Prostate gland (tissue), 2 donors: Measurements from ENCODE around the gene PTPDC1. TPM values are rescaled to one million over a fixed set of nuclear protein-coding genes. Genes with fewer than 3 reads are reported as not detected.

Experiments used
- DNase-seq: peaks from one replicate; pipeline ENCODE4 v3.0.0-alpha.2; 2019; ENCODE audit warnings: low spot score
- H3K27ac ChIP-seq, 2 donors: fragments of 200-600 bp; sonication (generic); 2 replicates each; pipeline ENCODE4 v1.5.1; 2017 to 2019
- H3K27me3 ChIP-seq: fragments of 200-600 bp; sonication (generic); replicated peaks from 2 replicates; pipeline ENCODE4 v1.5.1; 2019; ENCODE audit not compliant: insufficient read depth
- H3K36me3 ChIP-seq, 2 donors: fragments of 200-600 bp; sonication (generic); 1 replicate in 1 of 2; 2 replicates in 1 of 2; pipeline versions ENCODE4 v1.5.1 to v1.8.1; 2017 to 2019
- H3K4me1 ChIP-seq: fragments of 200-600 bp; sonication (generic); replicated peaks from 2 replicates; pipeline ENCODE4 v1.5.1; 2019
- H3K4me3 ChIP-seq, 2 donors: fragments of 200-600 bp; sonication (generic); 2 replicates each; pipeline ENCODE4 v1.5.1; 2017 to 2019
- H3K9me3 ChIP-seq: fragments of 200-600 bp; sonication (generic); 2 replicates; pipeline ENCODE4 v1.5.1; 2017
- CTCF ChIP-seq, 4 experiments: fragments of 200-600 bp in 2 of 4; fragments of 450-650 bp in 2 of 4; sonication (generic) in 2 of 4; IDR thresholded peaks; 1 replicate in 3 of 4; 2 replicates in 1 of 4; pipeline ENCODE4 v1.5.1; 2016 to 2019; ENCODE audit warnings: antibody characterized with exemption in 4 of 4, mild to moderate bottlenecking in 2 of 4, moderate library complexity in 2 of 4
- POLR2A ChIP-seq: fragments of 450-650 bp; IDR thresholded peaks from one replicate; pipeline ENCODE4 v1.6.1; 2016; ENCODE audit warnings: antibody characterized with exemption, mild to moderate bottlenecking
- POLR2AphosphoS5 ChIP-seq: sonication (generic); formaldehyde crosslinking; IDR thresholded peaks from one replicate; pipeline ENCODE4 v1.6.1; 2017; ENCODE audit warnings: antibody characterized with exemption
- WGBS: methylation state at CpG from one replicate; pipeline ENCODE4 v1.1.5; 2018; 5-methylcytosine and 5-hydroxymethylcytosine counted together
- intact Hi-C: fragments of 100-400 bp; cut with DNase I; formaldehyde crosslinking; loops from one replicate; pipeline ENCODE4 v1.14.2; 2022
- total RNA-seq, 2 donors: library from RNA; depleted of rRNA; stranded (reverse); fragments of >200 nt; gene quantifications; one replicate each; pipeline ENCODE4 v1.1.0, GENCODE V29; 2016

The PTPDC1 gene
- 10 to 100 TPM in 1 of 2 donors, 1 to 10 TPM in 1; 4.6 to 17.9 TPM for total RNA-seq

- no peak within 1 kb of the TSS for H3K4me3 ChIP-seq
- no peaks in the 10 kb centered on the region for H3K36me3 ChIP-seq
- no peaks in the 10 kb centered on the region for H3K4me1 ChIP-seq
- H3K27me3 ChIP-seq, result no peaks in the 10 kb centered on the region
- WGBS, result 83% methylated on average over 14 of the region's 14 CpGs
- H3K27ac ChIP-seq, result no peak within 1 kb of the TSS
- intact Hi-C loops, result no loop called here
- DNase-seq, result no peak
- TF ChIP-seq POLR2AphosphoS5 (no peak), CTCF (IDR thresholded peaks at IDR 0.05) (no peak), POLR2A (no peak)
- H3K9me3 ChIP-seq, result no peaks in the 10 kb centered on the region
Observed at GRCh38 chr9:94084314-94084713, at the start of gene PTPDC1. TSS of gene PTPDC1 (plus strand) at chr9:94084464. CDS start at chr9:94084531, 67 bp downstream.

GRCh38 chr9:94034511-94034910, 49.8 kb upstream of the PTPDC1 start:
- no peak overlapping the region for H3K27ac ChIP-seq
- H3K36me3 ChIP-seq, result no peaks in the 10 kb centered on the region
- no peak for DNase-seq
- TF ChIP-seq CTCF (IDR thresholded peaks at IDR 0.05), result no peak
- TF ChIP-seq POLR2A, result no peak
- TF ChIP-seq POLR2AphosphoS5, result no peak
- intact Hi-C loops, result no loop called here
- no peaks in the 10 kb centered on the region for H3K27me3 ChIP-seq
- no peak overlapping the region for H3K4me3 ChIP-seq
- no peaks in the 10 kb centered on the region for H3K4me1 ChIP-seq
- H3K9me3 ChIP-seq, result no peaks in the 10 kb centered on the region

- no peak for DNase-seq
- Histone ChIP-seq H3K4me1 (no peaks in the 10 kb centered on the region), H3K9me3 (no peaks in the 10 kb centered on the region), H3K4me3 (no peak overlapping the region), H3K27ac (no peak overlapping the region), H3K36me3 (no peaks in the 10 kb centered on the region), H3K27me3 (no peaks in the 10 kb centered on the region)
- TF ChIP-seq POLR2A, result no peak
- no peak for TF ChIP-seq CTCF (IDR thresholded peaks at IDR 0.05)
- no peak for TF ChIP-seq POLR2AphosphoS5
- intact Hi-C loops, result no loop called here
Observed at GRCh38 chr9:94039786-94040185, 44.5 kb upstream of the PTPDC1 start.

GRCh38 chr9:94042516-94043360, 41.5 kb upstream of the PTPDC1 start:
- Histone ChIP-seq H3K9me3 (no peaks in the 10 kb centered on the region), H3K4me1 (no peaks in the 10 kb centered on the region), H3K4me3 (no peak overlapping the region), H3K36me3 (no peaks in the 10 kb centered on the region), H3K27ac (no peak overlapping the region), H3K27me3 (no peaks in the 10 kb centered on the region)
- 62% methylated on average over 5 of the region's 5 CpGs for WGBS
- intact Hi-C loops, result no loop called here
- TF ChIP-seq CTCF (IDR thresholded peaks at IDR 0.05) (no peak), POLR2AphosphoS5 (no peak), POLR2A (no peak)
- no peak for DNase-seq

- no peak overlapping the region for H3K27ac ChIP-seq
Observed at GRCh38 chr9:94054716-94055115, 29.5 kb upstream of the PTPDC1 start.

More at GRCh38 chr9:94054716-94055115, 29.5 kb upstream of the PTPDC1 start:
- intact Hi-C loops, result no loop called here
- Histone ChIP-seq H3K36me3 (no peaks in the 10 kb centered on the region), H3K9me3 (no peaks in the 10 kb centered on the region), H3K4me3 (no peak overlapping the region), H3K27me3 (no peaks in the 10 kb centered on the region), H3K4me1 (no peaks in the 10 kb centered on the region)
- 75% methylated on average over 2 of the region's 2 CpGs for WGBS
- no peak for TF ChIP-seq CTCF (IDR thresholded peaks at IDR 0.05)
- no peak for TF ChIP-seq POLR2A
- no peak for TF ChIP-seq POLR2AphosphoS5
- no peak for DNase-seq
